Progenitor cell of endocrine pancreas (in vitro differentiated cells): ENCODE data around the gene SDK2. TPM values are rescaled to one million over a fixed set of nuclear protein-coding genes. Genes with fewer than 3 reads are reported as not detected.

Experiments used
- DNase-seq: peaks from one replicate; pipeline ENCODE4 v3.0.0; 2021; ENCODE audit warnings: low spot score; ENCODE audit not compliant: unreplicated experiment
- H3K27ac Mint-ChIP-seq: 2 replicates; pipeline ENCODE4 v1.8.0; 2021; ENCODE audit warnings: mild to moderate bottlenecking, moderate library complexity, mixed read lengths
- H3K27me3 Mint-ChIP-seq: 2 replicates; pipeline ENCODE4 v1.8.0; 2021; ENCODE audit warnings: mixed read lengths
- H3K36me3 Mint-ChIP-seq: 2 replicates; pipeline ENCODE4 v1.8.0; 2022; ENCODE audit warnings: mixed read lengths; ENCODE audit not compliant: insufficient read depth
- H3K4me1 Mint-ChIP-seq: 2 replicates; pipeline ENCODE4 v1.8.0; 2021; ENCODE audit warnings: low read depth, mixed read lengths
- H3K4me3 Mint-ChIP-seq: 2 replicates; pipeline ENCODE4 v1.8.0; 2021; ENCODE audit warnings: low read depth, mild to moderate bottlenecking, moderate library complexity, mixed read lengths
- H3K9me3 Mint-ChIP-seq: 2 replicates; pipeline ENCODE4 v1.8.0; 2021; ENCODE audit warnings: low read depth, mixed read lengths
- CTCF ChIP-seq: fragments of 200-600 bp; sonication (generic); IDR thresholded peaks from one replicate; pipeline ENCODE4 v1.5.0; 2021; ENCODE audit warnings: antibody characterized with exemption, mild to moderate bottlenecking; ENCODE audit not compliant: unreplicated experiment
- total RNA-seq: library from RNA; stranded (reverse); gene quantifications from 2 replicates; pipeline ENCODE4 v1.2.1, GENCODE V29; 2021

The SDK2 gene
- total RNA-seq, 1 donor from 2014 or later, result 6.7 TPM

- no peak for DNase-seq
- Mint-ChIP-seq H3K4me3 (no peak overlapping the region), H3K9me3 (no peaks in the 10 kb centered on the region), H3K27ac (no peak overlapping the region), H3K36me3 (no peaks in the 10 kb centered on the region), H3K27me3 (peaks cover 21% of the 10 kb centered on the region), H3K4me1 (peaks cover 3% of the 10 kb centered on the region)
- no peak for TF ChIP-seq CTCF
These were observed 99.9 kb downstream of the SDK2 start for GRCh38 chr17:73544333-73544732.

- DNase-seq, result no peak
- no peaks in the 10 kb centered on the region for H3K36me3 Mint-ChIP-seq
- peaks cover 15% of the 10 kb centered on the region for H3K27me3 Mint-ChIP-seq
- no peak for TF ChIP-seq CTCF
- H3K27ac Mint-ChIP-seq, result peak overlapping the region; percentile 49
- H3K9me3 Mint-ChIP-seq, result no peaks in the 10 kb centered on the region
- peaks cover 13% of the 10 kb centered on the region for H3K4me1 Mint-ChIP-seq
- H3K4me3 Mint-ChIP-seq, result no peak overlapping the region
These were observed 101.9 kb downstream of the SDK2 start for GRCh38 chr17:73542323-73542722.

- H3K9me3 Mint-ChIP-seq, result no peaks in the 10 kb centered on the region
- no peak for TF ChIP-seq CTCF
- no peak for DNase-seq
- H3K4me3 Mint-ChIP-seq, result no peak overlapping the region
- H3K27me3 Mint-ChIP-seq, result peaks cover 15% of the 10 kb centered on the region
- no peak overlapping the region for H3K27ac Mint-ChIP-seq
- H3K4me1 Mint-ChIP-seq, result peaks cover 21% of the 10 kb centered on the region
- no peaks in the 10 kb centered on the region for H3K36me3 Mint-ChIP-seq
These were observed 102.7 kb downstream of the SDK2 start for GRCh38 chr17:73541561-73541981.

- no peak for TF ChIP-seq CTCF
- H3K4me3 Mint-ChIP-seq, result no peak overlapping the region
- H3K4me1 Mint-ChIP-seq, result peaks cover 24% of the 10 kb centered on the region
- no peaks in the 10 kb centered on the region for H3K36me3 Mint-ChIP-seq
- DNase-seq, result no peak
- no peak overlapping the region for H3K27ac Mint-ChIP-seq
- H3K27me3 Mint-ChIP-seq, result peaks cover 15% of the 10 kb centered on the region
- H3K9me3 Mint-ChIP-seq, result no peaks in the 10 kb centered on the region
These were observed 103.1 kb downstream of the SDK2 start for GRCh38 chr17:73541111-73541510.

- no peaks in the 10 kb centered on the region for H3K9me3 Mint-ChIP-seq
- TF ChIP-seq CTCF, result no peak
- peaks cover 9% of the 10 kb centered on the region for H3K27me3 Mint-ChIP-seq
- no peak overlapping the region for H3K27ac Mint-ChIP-seq
- H3K36me3 Mint-ChIP-seq, result no peaks in the 10 kb centered on the region
- no peak for DNase-seq
- H3K4me1 Mint-ChIP-seq, result peaks cover 26% of the 10 kb centered on the region
- no peak overlapping the region for H3K4me3 Mint-ChIP-seq
These were observed 105.1 kb downstream of the SDK2 start for GRCh38 chr17:73539166-73539565.
